GM18517 (cell line): ENCODE data around the gene EFCAB5.
"Not testable (repeated sequence)": the region's sequence is repeated elsewhere in the genome, so short reads cannot be mapped to it uniquely, and the experiment has no call there.

Experiments
- ATAC-seq: cut with Tn5 transposase; IDR thresholded peaks from one replicate; pipeline ENCODE4 v1.9.1; 2021; ENCODE audit warnings: mild to moderate bottlenecking, moderate library complexity; ENCODE audit not compliant: unreplicated experiment

EFCAB5 gene

DNA sequence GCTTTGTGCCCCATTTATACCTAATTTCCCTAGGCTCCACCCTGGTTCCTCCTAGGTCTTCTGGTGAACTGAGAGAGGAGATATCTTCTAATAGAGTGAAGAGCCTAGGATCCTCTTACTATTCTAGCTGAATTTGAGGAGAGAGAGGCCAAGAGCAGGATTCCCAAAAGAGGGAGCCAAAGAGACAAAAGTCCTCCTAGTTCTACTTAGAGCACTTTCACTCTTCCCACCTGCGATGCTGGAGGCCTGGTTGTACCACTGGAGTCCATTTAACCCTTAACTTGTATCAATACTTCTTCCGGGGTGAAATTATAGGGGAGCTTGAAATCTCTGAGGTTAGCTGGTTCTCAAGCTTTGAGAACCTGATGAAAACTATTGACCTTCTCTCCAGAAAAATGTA is 8.1 kb upstream of the EFCAB5 start:
- no peak for ATAC-seq

DNA sequence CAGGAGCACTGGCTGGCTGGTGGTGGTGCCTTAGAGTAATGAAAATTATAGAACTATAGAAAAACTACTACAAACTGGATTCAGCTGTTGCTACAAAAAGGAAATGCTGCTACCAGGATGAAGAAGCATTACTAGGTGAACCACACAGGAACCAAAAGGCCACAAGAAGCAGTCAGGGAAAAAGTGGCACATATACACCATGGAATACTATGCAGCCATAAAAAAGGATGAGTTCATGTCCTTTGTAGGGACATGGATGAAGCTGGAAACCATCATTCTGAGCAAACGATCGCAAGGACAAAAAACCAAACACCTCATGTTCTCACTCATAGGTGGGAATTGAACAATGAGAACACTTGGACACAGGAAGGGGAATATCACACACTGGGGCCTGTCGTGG is 5.5 kb upstream of the EFCAB5 start:
- not testable (repeated sequence) for ATAC-seq

- no peak for ATAC-seq
Observed at GRCh38 chr17:29936724-29937123, 4.7 kb upstream of the EFCAB5 start.

DNA sequence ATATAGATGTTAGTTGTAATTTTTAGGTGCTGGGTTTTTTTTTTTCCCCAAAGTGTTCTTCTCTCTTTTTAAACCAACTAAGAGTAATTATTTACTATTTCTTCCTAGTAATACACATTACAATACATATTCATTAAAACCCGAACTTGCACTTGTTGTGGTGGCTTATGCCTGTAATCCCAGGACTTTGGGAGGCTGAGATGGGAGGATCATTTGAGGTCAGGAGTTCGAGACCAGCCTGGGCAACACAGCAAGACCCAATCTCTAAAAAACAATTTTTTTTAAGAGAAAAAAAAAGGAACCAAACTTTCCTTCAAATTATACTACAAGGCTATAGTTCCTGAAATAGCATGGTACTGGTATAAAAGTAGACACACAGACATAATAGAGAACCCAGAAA is 3.8 kb downstream of the EFCAB5 start:
- ATAC-seq: no peak

DNA sequence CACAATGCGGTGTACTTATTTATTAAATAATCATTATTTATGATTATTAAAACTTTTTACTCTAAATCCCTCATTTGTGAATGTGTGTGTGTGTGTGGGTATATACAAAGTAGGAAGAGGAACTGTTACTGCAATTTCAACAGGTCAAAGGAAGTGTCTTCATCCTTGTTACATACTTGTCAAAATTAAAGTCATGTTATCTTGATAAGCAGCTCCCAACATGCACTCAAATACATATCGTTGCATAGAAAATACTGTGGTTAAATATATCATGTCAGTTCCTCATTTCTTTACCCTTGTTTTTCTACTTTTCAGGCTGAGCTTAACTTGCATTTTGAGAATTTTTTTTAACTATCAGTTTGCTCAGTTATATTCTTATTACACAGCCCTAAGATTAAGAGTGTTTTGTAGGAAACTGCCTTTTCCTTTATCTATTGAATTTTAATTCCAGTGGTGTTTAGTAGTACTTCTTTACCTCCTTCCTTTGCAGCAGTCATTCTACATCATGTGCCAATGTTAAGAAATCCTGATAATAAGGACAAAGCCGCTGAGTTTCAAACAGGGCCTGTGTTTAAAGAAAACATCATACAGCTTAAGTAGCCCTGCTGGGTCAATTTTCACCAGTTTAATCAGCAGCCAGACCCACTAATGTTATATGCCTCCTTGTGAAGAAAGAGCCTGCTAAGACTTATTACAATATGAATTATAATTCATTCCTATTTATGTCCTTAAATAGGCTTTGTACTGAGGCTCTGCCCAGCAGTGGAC is 7.2 kb downstream of the EFCAB5 start:
- no peak for ATAC-seq

- ATAC-seq: no peak
Observed at GRCh38 chr17:29949696-29950095, 8.3 kb downstream of the EFCAB5 start.

GRCh38 chr17:29954405-29954804 is 13.0 kb downstream of the EFCAB5 start:
- no peak for ATAC-seq

- no peak for ATAC-seq
Observed at GRCh38 chr17:29956225-29956624, 14.8 kb downstream of the EFCAB5 start.

DNA sequence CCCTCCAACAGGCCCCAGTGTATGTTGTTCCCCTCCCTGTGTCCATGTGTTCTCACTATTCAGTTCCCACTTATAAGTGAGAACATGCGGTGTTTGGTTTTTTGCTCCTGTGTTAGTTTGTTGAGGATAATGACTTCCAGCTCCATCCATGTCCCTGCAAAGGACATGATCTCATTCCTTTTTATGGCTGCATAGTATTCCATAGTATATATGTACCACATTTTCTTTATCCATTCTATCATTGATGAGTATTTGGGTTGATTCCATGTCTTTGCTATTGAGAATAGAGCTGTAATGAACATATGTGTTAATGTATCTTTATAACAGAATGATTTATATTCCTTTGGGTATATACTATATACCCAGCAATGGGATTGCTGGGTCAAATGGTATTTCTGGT is 16.1 kb downstream of the EFCAB5 start:
- ATAC-seq: not testable (repeated sequence)

DNA sequence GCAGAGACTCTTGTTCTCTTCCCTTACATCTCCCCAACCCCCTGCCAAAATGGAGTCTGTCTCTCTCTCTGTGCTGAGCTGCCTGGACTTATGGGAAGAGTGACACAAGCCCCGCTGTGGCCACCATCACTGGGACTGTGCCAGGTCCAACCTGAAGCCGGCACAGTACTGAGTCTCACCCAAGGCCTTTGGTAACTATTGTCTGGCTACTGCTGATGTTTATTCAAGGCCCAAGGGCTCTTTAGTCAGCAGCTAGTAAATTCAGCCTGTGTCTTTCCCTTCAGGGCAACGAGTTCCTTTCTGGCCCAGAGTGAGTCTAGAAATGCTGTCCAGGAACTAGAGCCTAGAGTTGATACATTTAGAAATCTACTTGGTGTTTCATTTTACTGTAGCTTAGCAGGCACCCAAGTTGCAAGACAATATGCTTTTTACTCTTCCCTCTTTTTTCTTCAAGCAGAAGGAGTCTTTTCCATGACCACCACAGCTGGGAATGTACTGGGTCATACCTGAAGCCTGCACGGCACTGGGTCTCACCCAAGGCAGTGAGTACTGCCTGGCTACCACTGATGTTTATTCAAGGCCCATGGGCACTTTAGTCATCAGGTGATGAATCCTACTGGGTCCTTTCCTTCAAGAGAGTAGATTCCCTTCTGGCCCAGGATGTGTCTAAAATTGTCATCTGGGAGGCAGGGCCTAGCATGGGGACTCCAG is 17.7 kb downstream of the EFCAB5 start:
- no peak for ATAC-seq

GRCh38 chr17:29959658-29960337 is 18.4 kb downstream of the EFCAB5 start:
- no peak for ATAC-seq

- no peak for ATAC-seq
Observed at GRCh38 chr17:29962656-29963055, 21.2 kb downstream of the EFCAB5 start.

GRCh38 chr17:29968271-29968670 is 26.8 kb downstream of the EFCAB5 start:
- ATAC-seq: no peak

DNA sequence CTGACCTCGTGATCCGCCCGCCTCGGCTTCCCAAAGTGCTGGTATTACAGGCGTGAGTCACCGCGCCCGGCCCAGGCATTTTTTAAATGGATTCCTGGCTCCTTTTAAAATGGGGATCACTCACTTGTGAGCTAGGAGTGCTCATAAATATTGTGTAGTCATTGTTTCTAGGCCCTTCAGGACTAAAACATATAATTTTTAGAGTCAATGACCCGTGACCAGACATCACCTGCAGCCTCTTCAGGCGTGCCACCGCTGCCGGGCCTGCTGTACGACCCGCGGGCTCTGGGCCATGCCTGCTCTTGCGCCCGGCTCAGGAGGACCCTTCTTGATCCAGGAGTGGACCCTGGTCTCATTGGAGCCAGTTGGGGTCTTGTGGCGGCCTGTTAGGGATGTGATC is 30.8 kb downstream of the EFCAB5 start:
- ATAC-seq: no peak

DNA sequence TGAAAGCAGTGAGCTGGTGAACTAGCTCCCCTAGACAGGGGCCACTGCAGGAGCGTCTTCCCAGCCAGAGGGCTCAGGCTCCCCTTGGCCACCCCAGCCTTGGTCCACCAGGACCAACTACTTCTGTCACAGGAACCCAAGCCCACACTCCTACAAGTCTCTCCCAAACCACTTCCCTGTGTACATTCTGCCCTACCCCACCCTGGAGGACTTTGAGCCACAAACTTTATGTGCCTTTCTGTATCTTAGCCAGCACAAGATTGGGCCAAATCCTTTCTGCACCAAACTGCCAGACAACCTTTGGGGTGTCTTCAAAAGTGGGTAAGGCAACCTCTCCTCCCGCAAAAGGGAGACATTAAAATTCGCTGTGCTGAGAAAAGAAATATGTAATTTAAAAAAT is 31.6 kb downstream of the EFCAB5 start:
- ATAC-seq: no peak

- no peak for ATAC-seq
Observed at GRCh38 chr17:29977836-29978235, 36.4 kb downstream of the EFCAB5 start.

- ATAC-seq: no peak
Observed at GRCh38 chr17:29980261-29980660, 38.8 kb downstream of the EFCAB5 start.

- no peak for ATAC-seq
Observed at GRCh38 chr17:29982991-29983653, 41.7 kb downstream of the EFCAB5 start.

DNA sequence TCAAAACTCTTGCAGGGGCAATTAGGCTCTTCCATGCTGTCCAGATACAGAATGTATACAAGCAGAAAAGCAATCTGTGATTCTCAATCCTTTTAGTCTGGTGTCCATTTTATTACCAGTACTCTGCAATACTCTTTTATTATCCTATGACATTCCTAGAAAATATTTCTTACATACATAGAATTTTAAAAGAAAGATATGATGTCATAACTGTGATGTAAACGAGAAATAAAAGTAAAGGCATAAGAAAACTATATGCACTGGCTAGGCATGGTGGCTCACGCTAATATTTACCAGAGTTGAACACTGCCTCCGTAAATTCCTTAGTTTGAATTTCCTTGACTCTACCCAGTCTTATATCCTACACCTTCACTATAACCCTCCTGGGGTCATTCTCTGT is 55.0 kb downstream of the EFCAB5 start:
- ATAC-seq: no peak

GRCh38 chr17:30000001-30000754 is 58.7 kb downstream of the EFCAB5 start:
- ATAC-seq: no peak
